ENCODE results near the gene CARS1. TPM values are rescaled to one million over a fixed set of nuclear protein-coding genes. Genes with fewer than 3 reads are reported as not detected.

CARS1 gene
- total RNA-seq, 1 donor = 17.8 TPM

DNA sequence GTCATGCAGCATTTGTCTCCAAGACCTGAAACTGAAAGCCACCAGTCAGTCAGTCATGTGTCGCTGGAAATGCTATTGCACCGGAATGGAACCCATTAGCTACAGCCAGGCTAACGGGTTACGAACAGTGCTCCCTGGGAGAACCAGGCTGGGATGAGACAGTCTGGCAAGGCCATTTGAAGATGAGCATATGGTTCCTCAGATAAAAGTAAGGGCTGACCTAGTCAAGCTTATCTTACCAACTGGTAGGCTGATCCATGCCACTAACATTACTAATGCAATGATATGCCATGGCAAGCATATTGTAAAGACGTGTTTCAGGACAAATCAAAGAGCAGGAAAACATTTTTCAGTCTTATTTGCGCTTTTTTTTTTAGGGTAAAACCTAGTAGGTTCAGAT lies 93.5 kb downstream of the CARS1 start:
- H3K9me3 ChIP-seq (ENCODE audit: low read depth, low read length) = no peaks in the 10 kb centered on the region
- H3K4me3 ChIP-seq (ENCODE audit: low read length) = no peak overlapping the region
- H3K4me1 ChIP-seq (ENCODE audit: insufficient read depth, low read length) = peaks cover 14% of the 10 kb centered on the region
- H3K27me3 ChIP-seq (ENCODE audit: insufficient read depth, low read length) = no peaks in the 10 kb centered on the region

DNA sequence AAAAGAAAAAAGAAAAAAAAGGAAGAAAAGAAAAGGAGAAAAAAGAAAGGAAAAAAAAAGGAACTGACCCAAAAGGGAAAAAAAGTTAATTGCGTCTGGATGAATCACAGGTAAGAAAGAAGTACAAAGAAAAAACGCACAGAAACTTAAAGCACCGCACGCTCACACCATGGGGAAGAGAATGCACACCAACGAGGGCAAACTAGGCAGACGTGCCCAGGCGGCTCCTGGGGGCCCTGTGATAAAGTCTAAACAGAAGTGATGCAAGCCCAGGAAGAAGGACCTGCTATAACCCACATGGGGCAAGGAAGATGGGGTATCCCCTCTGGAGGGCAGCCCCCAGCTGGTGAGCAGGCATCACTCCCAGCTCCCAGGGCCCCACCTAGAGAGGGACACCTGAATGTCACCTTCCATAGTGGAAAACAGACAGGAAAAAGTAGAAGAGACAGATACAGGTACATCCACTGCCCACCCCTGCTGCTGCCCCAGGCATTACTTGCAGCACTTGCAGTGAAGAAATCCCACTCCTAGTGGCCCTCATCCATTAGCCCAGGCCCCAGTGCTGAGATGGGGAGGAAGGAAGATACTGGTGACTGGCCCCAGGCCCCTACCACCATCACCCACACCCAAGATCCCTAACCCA lies 94.0 kb downstream of the CARS1 start:
- H3K4me3 ChIP-seq (ENCODE audit: low read length) = no peak overlapping the region
- no peaks in the 10 kb centered on the region for H3K9me3 ChIP-seq (ENCODE audit: low read depth, low read length)
- H3K27me3 ChIP-seq (ENCODE audit: insufficient read depth, low read length) = no peaks in the 10 kb centered on the region
- H3K4me1 ChIP-seq (ENCODE audit: insufficient read depth, low read length) = peaks cover 20% of the 10 kb centered on the region

DNA sequence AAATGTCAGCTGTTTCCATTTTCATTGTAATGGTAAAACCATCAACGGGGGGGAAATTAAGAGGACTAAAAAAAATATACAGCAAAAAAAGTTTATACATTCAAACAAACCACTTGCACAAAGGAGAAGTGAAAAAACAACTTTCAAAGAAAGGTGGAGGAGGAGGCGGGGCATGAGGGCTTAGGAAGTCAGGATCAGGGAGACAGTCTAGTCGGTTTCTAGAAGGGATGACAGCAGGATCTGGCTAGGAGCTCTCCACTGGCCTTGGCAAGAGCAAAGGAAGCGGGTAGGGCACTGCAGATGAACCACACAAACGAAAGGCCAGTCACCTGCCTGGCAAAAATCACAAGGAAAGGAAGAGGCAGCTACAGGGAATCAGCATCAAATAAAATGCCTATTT lies 96.1 kb downstream of the CARS1 start:
- no peaks in the 10 kb centered on the region for H3K27me3 ChIP-seq (ENCODE audit: insufficient read depth, low read length)
- peaks cover 26% of the 10 kb centered on the region for H3K4me1 ChIP-seq (ENCODE audit: insufficient read depth, low read length)
- no peak overlapping the region for H3K4me3 ChIP-seq (ENCODE audit: low read length)
- no peaks in the 10 kb centered on the region for H3K9me3 ChIP-seq (ENCODE audit: low read depth, low read length)

DNA sequence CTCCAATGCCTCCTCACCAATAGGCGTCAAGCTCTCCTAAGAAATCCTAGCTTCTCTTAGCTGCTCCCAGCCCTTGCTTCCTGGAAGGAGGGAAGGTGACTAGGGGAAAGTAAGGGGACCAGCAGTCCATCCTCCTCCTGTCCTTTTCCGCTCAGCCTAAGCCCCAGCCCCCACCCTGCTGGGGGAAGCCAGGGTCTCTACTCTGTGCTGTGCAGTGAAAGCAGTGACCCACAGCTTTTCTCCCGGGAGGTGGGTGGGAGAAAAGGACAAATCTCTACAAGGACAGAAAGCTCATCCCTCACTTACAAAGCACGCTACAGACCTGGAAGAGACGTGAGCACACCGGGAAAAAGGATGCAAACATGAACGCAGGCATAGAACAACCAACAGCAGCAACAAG lies 97.1 kb downstream of the CARS1 start:
- Histone ChIP-seq H3K4me1 (ENCODE audit: insufficient read depth, low read length) (peaks cover 26% of the 10 kb centered on the region), H3K9me3 (ENCODE audit: low read depth, low read length) (no peaks in the 10 kb centered on the region), H3K27me3 (ENCODE audit: insufficient read depth, low read length) (no peaks in the 10 kb centered on the region)

DNA sequence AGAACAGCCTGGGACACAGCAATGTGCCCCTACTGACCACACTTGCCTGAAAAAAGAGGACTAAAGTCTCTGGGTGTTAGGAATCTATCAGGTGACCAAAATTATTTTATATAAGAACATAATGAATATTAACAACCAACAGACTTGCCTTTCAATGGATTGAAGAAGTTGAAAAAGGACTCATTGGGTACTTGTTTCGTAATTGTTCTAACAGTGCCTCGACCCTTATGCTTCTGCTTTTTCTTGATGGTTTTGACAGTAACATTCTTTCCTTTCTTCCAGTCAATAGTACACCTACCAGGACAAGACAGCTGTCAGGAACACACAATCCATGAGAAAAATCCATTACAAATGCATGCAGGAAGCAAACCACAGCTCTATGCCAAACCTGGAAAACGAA lies 99.0 kb downstream of the CARS1 start:
- Histone ChIP-seq H3K4me3 (ENCODE audit: low read length) (no peak overlapping the region), H3K27me3 (ENCODE audit: insufficient read depth, low read length) (no peaks in the 10 kb centered on the region), H3K4me1 (ENCODE audit: insufficient read depth, low read length) (peaks cover 23% of the 10 kb centered on the region), H3K9me3 (ENCODE audit: low read depth, low read length) (no peaks in the 10 kb centered on the region)

More for the DNA sequence above, 97.1 kb downstream of the CARS1 start:
- no peak overlapping the region for H3K4me3 ChIP-seq (ENCODE audit: low read length)

DNA sequence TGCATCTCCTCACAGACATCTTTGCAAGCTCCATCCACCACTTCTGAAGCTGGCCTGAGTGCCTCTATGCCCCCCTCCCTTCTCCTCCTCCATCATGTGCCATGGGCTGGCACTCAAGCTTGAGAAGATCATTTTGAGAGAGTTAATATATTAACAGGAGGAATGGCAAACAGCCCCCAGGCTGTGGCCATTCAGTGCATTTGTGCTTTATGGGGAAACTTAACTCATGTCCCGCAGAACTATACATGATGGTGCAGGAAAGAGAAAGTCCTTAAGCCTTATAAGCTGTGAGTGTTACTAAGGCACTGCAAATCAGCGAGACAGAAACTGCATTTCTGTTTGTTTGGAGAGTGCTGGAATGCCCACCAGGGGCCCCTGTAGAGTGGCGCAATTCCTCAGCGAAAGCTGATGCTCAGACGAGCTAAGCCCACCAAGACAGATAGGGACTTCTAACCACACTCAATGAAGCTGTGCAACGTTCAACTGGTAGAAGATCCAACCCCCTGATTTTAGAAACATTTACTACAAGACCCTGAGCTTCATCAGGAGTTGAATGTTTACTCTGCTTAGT lies 101.2 kb downstream of the CARS1 start:
- Histone ChIP-seq H3K27me3 (ENCODE audit: insufficient read depth, low read length) (no peaks in the 10 kb centered on the region), H3K9me3 (ENCODE audit: low read depth, low read length) (no peaks in the 10 kb centered on the region), H3K4me3 (ENCODE audit: low read length) (no peak overlapping the region), H3K4me1 (ENCODE audit: insufficient read depth, low read length) (peaks cover 32% of the 10 kb centered on the region)

DNA sequence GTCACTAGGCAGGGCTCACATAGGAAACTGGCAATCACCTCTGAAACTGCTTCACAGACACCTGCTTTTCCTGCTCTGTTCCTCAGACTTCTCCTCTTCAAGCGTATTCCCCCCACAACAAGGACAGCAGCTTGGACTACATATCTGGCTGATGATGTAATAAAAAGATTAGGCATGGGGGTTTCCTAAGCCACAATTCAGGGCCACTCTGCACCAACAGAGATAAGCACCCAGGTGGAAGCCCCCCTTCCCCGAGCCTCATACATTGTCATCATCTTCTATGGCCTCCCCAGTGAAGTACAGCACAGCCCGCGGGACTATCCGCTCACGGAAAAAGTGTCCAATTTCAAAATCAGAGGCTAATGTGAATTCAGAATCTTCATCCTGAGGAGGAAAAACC lies 103.0 kb downstream of the CARS1 start:
- no peaks in the 10 kb centered on the region for H3K9me3 ChIP-seq (ENCODE audit: low read depth, low read length)
- no peaks in the 10 kb centered on the region for H3K27me3 ChIP-seq (ENCODE audit: insufficient read depth, low read length)
- H3K4me3 ChIP-seq (ENCODE audit: low read length) = no peak overlapping the region
- H3K4me1 ChIP-seq (ENCODE audit: insufficient read depth, low read length) = peaks cover 33% of the 10 kb centered on the region

DNA sequence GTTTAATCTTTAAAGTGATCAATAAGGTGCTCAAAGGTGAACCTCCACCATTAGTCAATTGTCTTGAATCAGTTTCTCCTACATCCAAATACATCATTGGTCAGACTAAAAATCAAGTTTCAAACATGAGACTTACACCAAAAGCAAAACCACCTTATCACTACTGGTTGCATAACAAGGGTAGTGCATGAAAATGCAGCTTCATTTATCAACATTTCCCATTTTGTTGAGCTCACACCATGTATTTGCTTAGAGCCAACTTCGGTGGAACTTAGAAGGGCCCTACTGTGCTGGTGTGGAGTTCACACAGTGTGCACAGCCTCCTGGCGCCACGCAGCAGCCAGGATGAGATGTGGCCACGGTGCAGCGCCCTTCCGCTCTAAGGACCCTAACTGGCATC lies 104.9 kb downstream of the CARS1 start:
- no peaks in the 10 kb centered on the region for H3K27me3 ChIP-seq (ENCODE audit: insufficient read depth, low read length)
- no peaks in the 10 kb centered on the region for H3K9me3 ChIP-seq (ENCODE audit: low read depth, low read length)
- no peak overlapping the region for H3K4me3 ChIP-seq (ENCODE audit: low read length)
- H3K4me1 ChIP-seq (ENCODE audit: insufficient read depth, low read length) = peaks cover 18% of the 10 kb centered on the region

DNA sequence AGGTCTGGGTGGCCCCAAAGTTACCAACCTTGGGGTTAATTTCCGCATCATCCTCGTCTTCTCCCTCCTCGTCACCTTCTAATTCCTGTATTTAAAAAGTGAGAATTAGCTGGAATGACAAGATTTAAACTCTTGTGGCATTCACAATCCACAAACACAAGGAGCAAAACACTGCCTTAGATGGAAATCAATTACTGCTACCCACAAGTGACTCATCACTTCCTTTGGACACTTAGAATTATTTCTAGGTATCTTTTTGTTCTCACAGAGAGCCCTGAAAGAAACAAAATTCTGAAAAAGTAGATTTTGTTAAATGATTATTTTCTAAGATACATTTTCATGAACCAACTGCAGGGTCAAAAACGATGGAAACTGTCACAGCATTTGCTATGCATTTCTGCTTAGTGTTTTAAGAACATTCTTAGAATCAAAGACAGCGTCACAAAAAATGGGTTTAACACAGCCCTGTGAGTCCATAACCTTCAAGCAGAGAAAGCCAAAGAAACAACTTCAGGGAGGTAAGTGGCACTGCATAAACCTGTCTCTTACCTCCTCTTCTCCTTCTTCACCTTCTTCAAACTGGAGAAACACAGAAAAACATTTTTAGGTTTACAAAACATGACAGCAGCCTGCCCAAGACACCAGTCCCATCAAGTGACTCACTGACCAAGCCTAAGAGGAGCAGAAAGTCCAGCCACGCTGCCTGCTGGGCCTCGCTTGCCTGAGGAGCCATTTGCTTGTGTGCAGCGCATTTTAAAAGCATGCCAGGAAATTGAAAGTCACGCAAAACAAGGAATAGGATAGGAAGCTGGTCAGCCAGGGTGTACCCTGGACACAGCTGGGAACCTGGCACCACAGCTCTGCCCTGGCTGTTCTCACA lies 105.8 kb downstream of the CARS1 start:
- H3K4me1 ChIP-seq (ENCODE audit: insufficient read depth, low read length) = peaks cover 18% of the 10 kb centered on the region
- H3K4me3 ChIP-seq (ENCODE audit: low read length) = no peak overlapping the region
- no peaks in the 10 kb centered on the region for H3K27me3 ChIP-seq (ENCODE audit: insufficient read depth, low read length)
- no peaks in the 10 kb centered on the region for H3K9me3 ChIP-seq (ENCODE audit: low read depth, low read length)

Other genes with a start within 250 kb of the CARS1 start
- gene CDKN1C, start 171.6 kb downstream of the CARS1 start, total RNA-seq = 12.2 TPM
- gene PHLDA2, start 128.0 kb downstream of the CARS1 start, total RNA-seq = 1.7 TPM
- 272 TPM for gene NAP1L4, start 65.1 kb downstream of the CARS1 start, total RNA-seq
- 12.2 TPM for gene OSBPL5, start 107.9 kb upstream of the CARS1 start, total RNA-seq
- not detected for gene MRGPRG, start 161.4 kb upstream of the CARS1 start, total RNA-seq
- gene MRGPRE, start 175.0 kb upstream of the CARS1 start, total RNA-seq = not detected

All from mononuclear cell (primary cell).